ENCODE results near the gene HS1BP3. TPM values are rescaled to one million over a fixed set of nuclear protein-coding genes. Genes with fewer than 3 reads are reported as not detected.

HS1BP3 gene
- total RNA-seq, 1 experiment from 2014 or later = 17.1 TPM

DNA sequence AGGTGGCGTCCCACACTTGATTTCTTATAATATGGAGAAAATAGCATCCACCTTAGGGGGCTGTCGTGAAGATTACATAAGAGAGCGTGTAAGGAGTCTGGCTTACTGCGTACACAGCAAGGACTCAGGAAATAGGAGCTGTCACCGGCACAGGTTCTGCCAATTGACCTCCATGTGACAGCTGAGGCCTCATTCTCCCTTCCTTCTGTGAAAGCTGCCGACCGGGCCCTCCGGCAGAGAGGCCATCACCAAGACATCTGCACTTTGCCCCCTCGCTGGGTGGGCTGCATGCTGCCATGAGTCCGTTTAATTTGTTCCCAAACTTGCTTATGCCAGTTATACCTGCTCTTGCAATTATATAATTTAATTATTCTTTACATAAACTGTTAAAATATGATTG, 27.7 kb downstream of the HS1BP3 start:
- no TSS peak for BruUV-seq (replicated peaks)
- RAD21 ChIA-PET (ENCODE audit: low non-redundant PET in 1 of 2, low total read pairs in 2 of 2, uncharacterized antibody in 2 of 2, unreplicated experiment in 2 of 2) = no interaction called here
- no peak overlapping the region for H3K9ac ChIP-seq (ENCODE audit: low read length)
- no peaks in the 10 kb centered on the region for H3K9me2 ChIP-seq (ENCODE audit: insufficient read depth)
- no peak overlapping the region for H2AFZ ChIP-seq (ENCODE audit: low read depth, low read length, poor library complexity, severe bottlenecking)
- ATAC-seq (no peak), DNase-seq (ENCODE audit: low read depth, low spot score) (no peak)
- CTCF ChIA-PET = no interaction called here
- H3K4me1 ChIP-seq (ENCODE audit: control insufficient read depth in 1 of 2, insufficient read depth in 2 of 2, low read length in 2 of 2) = peaks cover 1 to 8% of the 10 kb centered on the region in 2 experiments; a peak in 3 of 4 replicates
- POLR2A ChIA-PET = no interaction called here
- no peak for TF ChIP-seq ELF1 (IDR thresholded peaks at IDR 0.05; ENCODE audit: borderline replicate concordance, low read depth)
- no peak for TF ChIP-seq SP1 (IDR thresholded peaks at IDR 0.05; ENCODE audit: low read depth)
- H3K36me3 ChIP-seq (ENCODE audit: control insufficient read depth in 1 of 2, insufficient read depth in 2 of 2, low read length in 2 of 2) = peaks cover 0 to 4% of the 10 kb centered on the region in 2 experiments; a peak in 1 of 4 replicates
- H4K20me1 ChIP-seq (ENCODE audit: insufficient read depth) = no peaks in the 10 kb centered on the region
- no peaks in the 10 kb centered on the region for H3K9me3 ChIP-seq (ENCODE audit: control insufficient read depth in 1 of 2, insufficient read depth in 1 of 2, low read depth in 1 of 2, low read length in 2 of 2)
- no peaks in the 10 kb centered on the region for H3K27me3 ChIP-seq (ENCODE audit: insufficient read depth, low read length)
- no peak overlapping the region for H3K4me3 ChIP-seq (replicated peaks in 1 of 2; ENCODE audit: low read depth in 1 of 2, low read length in 2 of 2)
- intact Hi-C loops (cut with micrococcal nuclease) = no loop called here
- no peaks in the 10 kb centered on the region for H3K79me2 ChIP-seq (ENCODE audit: insufficient read depth, low read length)
- H3K4me2 ChIP-seq (ENCODE audit: low read length) = no peak overlapping the region
- no peak overlapping the region for H3K27ac ChIP-seq (ENCODE audit: low read depth, low read length)

DNA sequence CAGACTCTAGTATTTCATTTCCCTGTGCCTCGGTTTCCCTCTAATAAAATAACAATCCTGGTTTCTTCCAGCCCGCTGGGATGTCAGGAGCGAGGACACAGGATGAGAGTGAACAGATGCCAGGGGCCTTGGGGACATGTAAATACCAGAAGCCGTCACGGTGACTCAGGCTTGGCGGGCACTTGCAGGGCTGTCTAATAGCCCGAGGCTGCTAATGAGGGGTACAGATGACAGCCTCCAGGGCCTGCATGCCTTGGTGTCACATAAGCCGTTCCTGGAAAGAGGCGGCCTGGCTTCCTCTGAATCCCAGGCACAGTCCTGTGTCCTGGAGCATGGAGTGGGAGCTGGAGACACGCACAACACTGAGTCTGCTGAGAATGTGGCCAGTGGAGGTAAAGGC, 28.2 kb downstream of the HS1BP3 start:
- CTCF ChIA-PET = no interaction called here
- H3K9ac ChIP-seq (ENCODE audit: low read length) = no peak overlapping the region
- H3K36me3 ChIP-seq (ENCODE audit: control insufficient read depth in 1 of 2, insufficient read depth in 2 of 2, low read length in 2 of 2) = peaks cover 0 to 4% of the 10 kb centered on the region in 2 experiments; a peak in 1 of 4 replicates

More for the DNA sequence above, 28.2 kb downstream of the HS1BP3 start:
- no peaks in the 10 kb centered on the region for H4K20me1 ChIP-seq (ENCODE audit: insufficient read depth)
- H3K27me3 ChIP-seq (ENCODE audit: insufficient read depth, low read length) = no peaks in the 10 kb centered on the region
- BruUV-seq (replicated peaks) = no TSS peak
- TF ChIP-seq SP1 (IDR thresholded peaks at IDR 0.05; ENCODE audit: low read depth) (no peak), CEBPB (IDR thresholded peaks at IDR 0.05; ENCODE audit: low read depth) (no peak), SRF (IDR thresholded peaks at IDR 0.05; ENCODE audit: low read depth) (no peak), ZFX (IDR thresholded peaks at IDR 0.05) (no peak), RAD21 (IDR thresholded peaks at IDR 0.05; ENCODE audit: low read depth) (no peak), JUND (IDR thresholded peaks at IDR 0.05) (no peak), FOSL1 (IDR thresholded peaks at IDR 0.05; ENCODE audit: low read depth) (no peak), CBX3 (IDR thresholded peaks at IDR 0.05; ENCODE audit: low read depth) (no peak)
- TF ChIP-seq, protein P1, sequence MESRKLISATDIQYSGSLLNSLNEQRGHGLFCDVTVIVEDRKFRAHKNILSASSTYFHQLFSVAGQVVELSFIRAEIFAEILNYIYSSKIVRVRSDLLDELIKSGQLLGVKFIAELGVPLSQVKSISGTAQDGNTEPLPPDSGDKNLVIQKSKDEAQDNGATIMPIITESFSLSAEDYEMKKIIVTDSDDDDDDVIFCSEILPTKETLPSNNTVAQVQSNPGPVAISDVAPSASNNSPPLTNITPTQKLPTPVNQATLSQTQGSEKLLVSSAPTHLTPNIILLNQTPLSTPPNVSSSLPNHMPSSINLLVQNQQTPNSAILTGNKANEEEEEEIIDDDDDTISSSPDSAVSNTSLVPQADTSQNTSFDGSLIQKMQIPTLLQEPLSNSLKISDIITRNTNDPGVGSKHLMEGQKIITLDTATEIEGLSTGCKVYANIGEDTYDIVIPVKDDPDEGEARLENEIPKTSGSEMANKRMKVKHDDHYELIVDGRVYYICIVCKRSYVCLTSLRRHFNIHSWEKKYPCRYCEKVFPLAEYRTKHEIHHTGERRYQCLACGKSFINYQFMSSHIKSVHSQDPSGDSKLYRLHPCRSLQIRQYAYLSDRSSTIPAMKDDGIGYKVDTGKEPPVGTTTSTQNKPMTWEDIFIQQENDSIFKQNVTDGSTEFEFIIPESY (IDR thresholded peaks at IDR 0.05; ENCODE audit: extremely low read depth, insufficient replicate concordance, low read length) = no peak
- TF ChIP-seq, protein P2, sequence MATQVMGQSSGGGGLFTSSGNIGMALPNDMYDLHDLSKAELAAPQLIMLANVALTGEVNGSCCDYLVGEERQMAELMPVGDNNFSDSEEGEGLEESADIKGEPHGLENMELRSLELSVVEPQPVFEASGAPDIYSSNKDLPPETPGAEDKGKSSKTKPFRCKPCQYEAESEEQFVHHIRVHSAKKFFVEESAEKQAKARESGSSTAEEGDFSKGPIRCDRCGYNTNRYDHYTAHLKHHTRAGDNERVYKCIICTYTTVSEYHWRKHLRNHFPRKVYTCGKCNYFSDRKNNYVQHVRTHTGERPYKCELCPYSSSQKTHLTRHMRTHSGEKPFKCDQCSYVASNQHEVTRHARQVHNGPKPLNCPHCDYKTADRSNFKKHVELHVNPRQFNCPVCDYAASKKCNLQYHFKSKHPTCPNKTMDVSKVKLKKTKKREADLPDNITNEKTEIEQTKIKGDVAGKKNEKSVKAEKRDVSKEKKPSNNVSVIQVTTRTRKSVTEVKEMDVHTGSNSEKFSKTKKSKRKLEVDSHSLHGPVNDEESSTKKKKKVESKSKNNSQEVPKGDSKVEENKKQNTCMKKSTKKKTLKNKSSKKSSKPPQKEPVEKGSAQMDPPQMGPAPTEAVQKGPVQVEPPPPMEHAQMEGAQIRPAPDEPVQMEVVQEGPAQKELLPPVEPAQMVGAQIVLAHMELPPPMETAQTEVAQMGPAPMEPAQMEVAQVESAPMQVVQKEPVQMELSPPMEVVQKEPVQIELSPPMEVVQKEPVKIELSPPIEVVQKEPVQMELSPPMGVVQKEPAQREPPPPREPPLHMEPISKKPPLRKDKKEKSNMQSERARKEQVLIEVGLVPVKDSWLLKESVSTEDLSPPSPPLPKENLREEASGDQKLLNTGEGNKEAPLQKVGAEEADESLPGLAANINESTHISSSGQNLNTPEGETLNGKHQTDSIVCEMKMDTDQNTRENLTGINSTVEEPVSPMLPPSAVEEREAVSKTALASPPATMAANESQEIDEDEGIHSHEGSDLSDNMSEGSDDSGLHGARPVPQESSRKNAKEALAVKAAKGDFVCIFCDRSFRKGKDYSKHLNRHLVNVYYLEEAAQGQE (IDR thresholded peaks at IDR 0.05; ENCODE audit: low read depth) = no peak
- TF ChIP-seq, protein P3, sequence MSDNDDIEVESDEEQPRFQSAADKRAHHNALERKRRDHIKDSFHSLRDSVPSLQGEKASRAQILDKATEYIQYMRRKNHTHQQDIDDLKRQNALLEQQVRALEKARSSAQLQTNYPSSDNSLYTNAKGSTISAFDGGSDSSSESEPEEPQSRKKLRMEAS (IDR thresholded peaks at IDR 0.05) = no peak
- TF ChIP-seq, protein P4, sequence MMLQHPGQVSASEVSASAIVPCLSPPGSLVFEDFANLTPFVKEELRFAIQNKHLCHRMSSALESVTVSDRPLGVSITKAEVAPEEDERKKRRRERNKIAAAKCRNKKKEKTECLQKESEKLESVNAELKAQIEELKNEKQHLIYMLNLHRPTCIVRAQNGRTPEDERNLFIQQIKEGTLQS (IDR thresholded peaks at IDR 0.05) = no peak
- H3K4me3 ChIP-seq (replicated peaks in 1 of 2; ENCODE audit: low read depth in 1 of 2, low read length in 2 of 2) = no peak overlapping the region
- H3K9me3 ChIP-seq (ENCODE audit: control insufficient read depth in 1 of 2, insufficient read depth in 1 of 2, low read depth in 1 of 2, low read length in 2 of 2) = no peaks in the 10 kb centered on the region
- H3K9me2 ChIP-seq (ENCODE audit: insufficient read depth) = no peaks in the 10 kb centered on the region
- ChIA-PET RAD21 (ENCODE audit: low non-redundant PET in 1 of 2, low total read pairs in 2 of 2, uncharacterized antibody in 2 of 2, unreplicated experiment in 2 of 2) (no interaction called here), POLR2A (no interaction called here)
- H2AFZ ChIP-seq (ENCODE audit: low read depth, low read length, poor library complexity, severe bottlenecking) = no peak overlapping the region
- DNase-seq (ENCODE audit: low read depth, low spot score) = no peak
- no peak overlapping the region for H3K27ac ChIP-seq (ENCODE audit: low read depth, low read length)
- no peaks in the 10 kb centered on the region for H3K79me2 ChIP-seq (ENCODE audit: insufficient read depth, low read length)
- intact Hi-C loops (cut with micrococcal nuclease) = no loop called here
- H3K4me2 ChIP-seq (ENCODE audit: low read length) = no peak overlapping the region
- H3K4me1 ChIP-seq (ENCODE audit: control insufficient read depth in 1 of 2, insufficient read depth in 2 of 2, low read length in 2 of 2) = peaks cover 6 to 13% of the 10 kb centered on the region in 2 experiments; a peak in 3 of 4 replicates
- ATAC-seq = no peak

Data from HCT116 (cell line).